ENCODE measurements around the gene LRP1B. TPM values are rescaled to one million over a fixed set of nuclear protein-coding genes. Genes with fewer than 3 reads are reported as not detected.
A peak's percentile ranks its signal among the peaks of the same experiment; 100 is the strongest.

Gene LRP1B
- total RNA-seq, 4 donors from 2014 or later = 1.2 to 3.3 (median 2.6) TPM

GRCh38 chr2:140863713-140864112 lies 1267.1 kb downstream of the LRP1B start:
- TF ChIP-seq POLR2A (IDR thresholded peaks at IDR 0.05) (no peak), EP300 (IDR thresholded peaks at IDR 0.05) (no peak), CTCF (IDR thresholded peaks at IDR 0.05) (peak in 1 of 5 experiments; percentile 28)
- 56% methylated on average over 2 of the region's 2 CpGs for WGBS, 2 donors
- no peaks in the 10 kb centered on the region for H3K36me3 ChIP-seq
- no peak overlapping the region for H3K27ac ChIP-seq
- no peaks in the 10 kb centered on the region for H3K9me3 ChIP-seq
- DNase-seq (ENCODE audit: low spot score in 2 of 2) = no peak
- no peaks in the 10 kb centered on the region for H3K27me3 ChIP-seq
- no peaks in the 10 kb centered on the region for H3K4me1 ChIP-seq
- no peak overlapping the region for H3K4me3 ChIP-seq

- 65 to 77% methylated on average over 2 of the region's 2 CpGs for WGBS, 2 donors
- TF ChIP-seq EP300 (IDR thresholded peaks at IDR 0.05) = no peak
- Histone ChIP-seq H3K9me3 (no peaks in the 10 kb centered on the region), H3K4me1 (no peaks in the 10 kb centered on the region), H3K27ac (no peak overlapping the region), H3K27me3 (no peaks in the 10 kb centered on the region), H3K36me3 (no peaks in the 10 kb centered on the region), H3K4me3 (no peak overlapping the region)
- no peak for DNase-seq (ENCODE audit: low spot score in 2 of 2)
These were observed 1268.6 kb downstream of the LRP1B start for GRCh38 chr2:140862181-140862580.

- Histone ChIP-seq H3K27ac (no peak overlapping the region), H3K27me3 (no peaks in the 10 kb centered on the region), H3K9me3 (no peaks in the 10 kb centered on the region), H3K36me3 (no peaks in the 10 kb centered on the region), H3K4me1 (no peaks in the 10 kb centered on the region), H3K4me3 (no peak overlapping the region)
- TF ChIP-seq POLR2A (IDR thresholded peaks at IDR 0.05) (no peak), CTCF (IDR thresholded peaks at IDR 0.05) (no peak), EP300 (IDR thresholded peaks at IDR 0.05) (no peak)
- 57 to 61% methylated on average over 3 of the region's 3 CpGs for WGBS, 2 donors
- no peak for DNase-seq (ENCODE audit: low spot score in 2 of 2)
These were observed 1269.2 kb downstream of the LRP1B start for GRCh38 chr2:140861666-140862065.

GRCh38 chr2:140855471-140855870 lies 1275.3 kb downstream of the LRP1B start:
- TF ChIP-seq CTCF (IDR thresholded peaks at IDR 0.05) (no peak), POLR2A (IDR thresholded peaks at IDR 0.05) (no peak), EP300 (IDR thresholded peaks at IDR 0.05) (no peak)
- no peak overlapping the region for H3K4me3 ChIP-seq
- no peaks in the 10 kb centered on the region for H3K27me3 ChIP-seq
- H3K27ac ChIP-seq = no peak overlapping the region
- H3K36me3 ChIP-seq = no peaks in the 10 kb centered on the region
- H3K4me1 ChIP-seq = no peaks in the 10 kb centered on the region
- DNase-seq (ENCODE audit: low spot score in 2 of 2) = no peak
- H3K9me3 ChIP-seq = no peaks in the 10 kb centered on the region
- 89 to 95% methylated on average over 2 of the region's 2 CpGs for WGBS, 2 donors

GRCh38 chr2:140851258-140851981 lies 1279.4 kb downstream of the LRP1B start:
- Histone ChIP-seq H3K36me3 (no peaks in the 10 kb centered on the region), H3K4me1 (no peaks in the 10 kb centered on the region), H3K4me3 (no peak overlapping the region), H3K27ac (no peak overlapping the region), H3K27me3 (no peaks in the 10 kb centered on the region), H3K9me3 (no peaks in the 10 kb centered on the region)
- TF ChIP-seq EP300 (IDR thresholded peaks at IDR 0.05) = no peak
- no peak for TF ChIP-seq POLR2A (IDR thresholded peaks at IDR 0.05)
- no peak for TF ChIP-seq CTCF (IDR thresholded peaks at IDR 0.05)
- DNase-seq (ENCODE audit: low spot score in 2 of 2) = no peak
- WGBS, 2 donors = 80 to 87% methylated on average over 4 of the region's 4 CpGs

Data from tibial nerve (tissue), 4 donors.